Fibroblast of the conjunctiva (primary cell): ENCODE data around the gene CCDC134.

Source experiments
- DNase-seq: peaks from one replicate; pipeline ENCODE4 v3.0.0-alpha.2; 2010; ENCODE audit warnings: low read depth

CCDC134 gene

DNA sequence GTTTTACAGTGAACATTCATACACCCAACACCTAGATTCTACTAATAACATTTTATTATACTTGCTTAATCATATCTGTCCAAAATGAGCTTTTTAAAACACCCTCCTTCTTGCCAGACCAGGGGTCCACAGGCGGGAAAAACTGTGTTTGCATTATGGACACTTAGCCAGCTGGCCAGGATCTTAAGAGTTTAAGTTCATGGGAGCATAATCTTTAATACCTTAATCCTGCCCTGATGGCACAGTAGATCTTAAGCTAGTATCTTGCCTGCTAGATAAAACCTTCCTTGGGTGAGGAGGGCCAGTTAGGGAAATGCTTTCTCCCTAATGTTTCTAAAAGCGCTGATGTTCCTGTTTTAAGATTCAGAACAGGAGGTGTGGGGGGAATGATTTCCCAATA is 13.1 kb upstream of the CCDC134 start:
- DNase-seq = no peak

DNA sequence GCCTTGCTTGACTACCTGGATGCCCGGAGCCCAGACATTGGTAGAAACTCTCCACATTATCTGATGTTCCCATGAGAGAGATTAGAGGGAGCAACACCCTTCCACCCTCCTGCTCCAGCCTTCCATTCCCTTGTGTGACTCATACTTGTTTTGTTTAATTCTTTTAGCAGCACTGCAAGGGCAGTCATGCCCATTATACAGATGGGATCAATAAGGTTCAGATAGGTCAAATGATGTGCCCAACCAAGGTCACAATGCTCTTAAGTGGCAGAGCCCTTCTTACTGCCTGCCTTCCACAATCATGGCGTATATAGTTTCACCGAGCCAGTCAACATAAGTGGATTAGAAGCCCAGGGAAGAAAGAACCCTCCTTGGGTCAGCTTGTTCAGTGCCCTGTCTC is 6.6 kb upstream of the CCDC134 start:
- no peak for DNase-seq

DNA sequence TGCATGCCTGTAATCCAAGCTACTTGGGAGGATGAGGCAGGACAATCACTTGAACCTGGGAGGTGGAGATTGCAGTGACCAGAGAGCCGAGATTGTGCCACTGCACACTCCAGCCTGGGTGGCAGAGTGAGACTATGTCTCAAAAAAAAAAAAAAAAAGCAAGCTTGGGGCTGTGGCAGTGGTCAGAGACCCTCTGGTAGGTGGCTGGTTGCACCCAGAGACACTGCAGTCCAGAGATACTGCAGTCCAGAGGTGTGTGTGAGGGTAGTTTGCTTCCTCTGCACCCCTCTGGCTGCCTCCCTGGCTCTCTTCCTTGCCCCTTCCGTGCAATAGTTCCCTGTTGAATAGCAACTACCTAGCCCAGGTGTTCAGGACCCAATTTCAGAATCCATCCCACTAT is 1.7 kb upstream of the CCDC134 start:
- no peak for DNase-seq

GRCh38 chr22:41799486-41800347 is 762 bp upstream of the CCDC134 start:
- DNase-seq = no peak

- DNase-seq = no peak
Measured at GRCh38 chr22:41801147-41801819, 804 bp downstream of the CCDC134 start.

DNA sequence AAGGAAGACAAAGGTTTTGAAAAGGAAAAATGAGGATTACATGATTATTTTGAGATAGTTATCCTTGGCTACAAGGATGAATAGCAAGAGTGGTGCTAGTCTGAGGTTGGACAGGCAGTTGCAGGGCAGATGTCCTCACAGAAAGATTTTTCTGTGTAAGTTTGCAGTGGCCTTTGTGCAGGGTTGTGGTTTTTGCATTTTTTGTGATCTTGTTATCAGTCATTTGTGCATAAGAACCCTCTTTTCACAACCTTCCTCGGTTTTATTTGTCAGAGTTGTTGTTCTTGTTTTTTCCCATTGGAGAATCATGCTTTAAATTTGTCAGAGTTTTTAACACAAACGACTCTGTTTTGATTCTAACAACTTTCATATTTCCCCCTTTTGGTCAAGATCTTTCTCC is 1.4 kb downstream of the CCDC134 start:
- no peak for DNase-seq

- DNase-seq = no peak
Measured at GRCh38 chr22:41805639-41806038, 5.2 kb downstream of the CCDC134 start.

- DNase-seq = no peak
Measured at GRCh38 chr22:41808400-41808799, 7.9 kb downstream of the CCDC134 start.

DNA sequence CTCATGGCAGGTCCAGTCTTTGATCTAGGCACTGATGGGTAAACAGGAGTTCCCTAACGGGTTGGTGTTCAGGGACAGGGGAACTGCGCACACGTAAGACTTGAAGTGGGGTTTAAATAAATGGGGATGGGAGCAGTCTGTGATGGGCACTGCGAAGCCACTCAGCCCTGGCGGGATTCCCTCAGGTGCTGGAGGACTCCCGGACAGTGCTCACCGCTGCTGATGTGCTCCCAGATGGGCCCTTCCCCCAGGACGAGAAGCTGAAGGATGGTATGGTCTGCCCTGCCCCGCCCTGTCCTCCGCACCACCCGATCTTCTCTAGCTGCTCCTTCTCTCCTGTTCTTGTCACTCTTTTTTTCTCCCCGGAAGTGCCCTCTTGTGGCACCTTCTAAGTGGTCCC is 9.5 kb downstream of the CCDC134 start:
- DNase-seq = no peak

- no peak for DNase-seq
Measured at GRCh38 chr22:41812805-41813545, 12.5 kb downstream of the CCDC134 start.

- no peak for DNase-seq
Measured at GRCh38 chr22:41813726-41814410, 13.4 kb downstream of the CCDC134 start.

DNA sequence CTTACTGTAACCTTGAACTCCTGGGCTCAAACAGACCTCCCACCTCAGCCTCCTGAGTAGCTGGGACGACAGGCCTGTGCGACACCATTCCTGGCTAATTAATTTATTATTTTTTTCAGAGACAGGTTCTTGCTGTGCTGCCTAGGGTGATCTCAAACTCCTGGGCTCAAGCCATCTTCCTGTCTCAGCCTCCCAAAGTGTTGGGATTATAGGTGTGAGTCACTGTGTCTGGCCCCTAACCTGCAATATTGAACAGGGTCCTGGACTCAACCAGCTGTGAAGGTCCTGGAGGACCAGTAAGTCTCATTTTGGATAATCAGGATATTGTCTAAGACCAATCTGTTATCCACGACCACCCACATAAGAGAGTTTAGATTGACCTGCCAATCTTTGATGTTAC is 15.2 kb downstream of the CCDC134 start:
- DNase-seq = no peak

DNA sequence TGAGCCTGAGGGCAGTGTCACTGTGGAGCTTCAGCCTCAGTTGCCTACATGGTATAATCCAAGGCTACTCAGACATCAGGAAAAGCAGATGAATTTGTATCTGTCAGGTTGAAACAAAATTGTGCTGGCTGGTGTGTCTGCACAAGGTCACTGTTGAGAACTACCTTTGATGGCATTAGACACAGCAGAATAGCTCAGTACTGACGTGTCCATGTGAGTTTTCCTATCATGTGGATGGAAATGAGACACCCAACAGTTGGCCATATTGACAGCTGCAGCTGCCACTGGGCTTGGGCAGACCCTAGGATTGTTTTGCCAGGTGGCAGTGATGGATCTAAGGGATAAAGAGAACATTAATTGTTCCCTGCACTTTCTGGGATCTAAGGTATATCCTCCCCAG is 15.8 kb downstream of the CCDC134 start:
- DNase-seq = no peak

DNA sequence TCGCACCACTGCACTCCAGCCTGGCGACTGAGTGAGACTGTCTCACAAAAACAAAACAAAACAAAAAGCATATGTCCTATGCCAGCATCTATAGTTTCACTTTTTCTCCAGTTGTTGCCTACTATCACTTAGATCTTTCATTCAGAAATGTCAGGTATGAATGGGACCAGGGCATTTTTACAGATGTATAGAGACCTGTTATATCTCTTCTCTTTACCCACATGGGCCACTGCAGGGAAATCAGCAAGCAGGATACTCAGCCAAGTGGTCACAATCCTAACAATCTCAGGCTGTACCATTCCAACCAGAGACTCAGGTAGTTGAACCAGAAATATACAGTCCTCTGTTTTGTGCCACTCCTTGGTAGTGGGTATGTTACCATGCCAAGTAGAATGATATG is 16.4 kb downstream of the CCDC134 start:
- no peak for DNase-seq

- no peak for DNase-seq
Measured at GRCh38 chr22:41818011-41818410, 17.5 kb downstream of the CCDC134 start.

GRCh38 chr22:41818596-41818995 is 18.1 kb downstream of the CCDC134 start:
- DNase-seq = no peak

DNA sequence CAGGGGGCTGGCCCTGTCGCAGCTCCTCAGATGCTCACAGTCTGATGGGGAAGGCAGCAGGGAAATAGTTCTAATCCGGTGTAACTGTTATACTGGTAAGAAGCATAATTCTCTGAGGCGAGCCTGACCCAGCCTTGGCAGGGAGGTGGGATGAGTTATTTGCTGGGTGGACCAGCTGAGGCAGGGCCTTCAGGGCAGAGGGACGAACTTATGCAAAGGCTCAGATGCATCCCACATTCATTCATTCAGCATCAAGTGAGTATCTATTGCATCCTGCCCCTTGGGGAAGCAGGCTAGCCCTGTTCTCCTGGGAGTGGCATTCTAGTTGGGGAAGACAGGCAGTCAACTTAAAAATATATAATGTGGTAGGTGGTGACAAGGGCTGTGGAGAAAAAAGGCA is 18.8 kb downstream of the CCDC134 start:
- DNase-seq = no peak

DNA sequence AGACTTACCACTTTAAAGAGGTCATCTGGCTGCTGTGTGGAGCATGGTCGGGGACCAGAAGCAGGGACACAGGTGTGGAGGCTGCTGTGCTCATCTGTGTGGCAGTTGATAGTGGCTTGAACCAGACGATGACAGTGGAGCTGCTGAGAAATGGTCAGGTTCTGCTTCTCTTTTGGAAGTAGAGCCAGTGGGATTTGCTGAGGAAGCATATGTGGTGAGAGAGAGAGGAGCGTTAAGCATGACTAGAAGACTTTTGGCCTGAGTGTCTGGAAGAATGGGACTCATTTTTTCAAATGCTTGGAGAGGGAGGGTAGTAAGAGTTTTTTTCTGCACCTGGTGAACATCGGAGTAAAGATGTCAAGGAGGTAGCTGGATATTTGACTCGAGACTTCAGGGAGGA is 20.0 kb downstream of the CCDC134 start:
- DNase-seq = no peak

- no peak for DNase-seq
Measured at GRCh38 chr22:41821471-41822316, 21.2 kb downstream of the CCDC134 start.

DNA sequence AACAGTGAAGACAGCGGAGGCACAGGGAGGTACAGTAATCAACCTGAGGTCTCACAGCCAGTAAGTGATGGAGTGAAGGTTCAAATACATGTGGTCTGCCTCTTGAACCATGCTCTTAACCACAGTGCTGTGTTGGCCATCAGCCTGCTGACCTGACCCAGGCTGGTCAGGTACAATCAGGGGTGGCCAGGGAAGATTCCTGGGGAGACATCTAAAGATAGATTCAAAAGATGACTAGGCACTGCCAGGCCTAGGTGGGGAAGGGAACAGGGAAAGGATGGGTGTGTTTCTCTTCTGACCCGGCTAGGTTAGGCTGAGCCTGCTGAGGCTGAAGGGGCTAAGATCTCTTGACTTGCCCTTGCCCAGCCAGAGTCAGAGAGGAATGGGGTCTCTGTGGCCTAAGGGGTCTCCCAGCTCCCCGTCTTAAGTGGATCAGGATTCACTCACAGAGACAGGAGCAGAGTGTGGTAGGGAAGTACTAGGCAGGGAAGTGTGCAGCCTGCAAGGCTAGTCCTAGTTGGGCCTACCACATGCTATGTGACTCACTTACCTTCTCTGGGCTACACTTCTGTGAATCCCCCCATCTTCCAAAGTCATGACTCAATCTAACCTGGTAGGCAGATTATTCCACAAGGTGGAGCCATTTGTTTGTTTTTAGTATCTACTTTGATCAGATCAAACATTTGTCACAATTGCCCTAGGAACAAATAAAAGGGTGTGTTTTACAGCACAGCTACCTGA is 22.0 kb downstream of the CCDC134 start:
- peak; percentile 33 for DNase-seq

DNA sequence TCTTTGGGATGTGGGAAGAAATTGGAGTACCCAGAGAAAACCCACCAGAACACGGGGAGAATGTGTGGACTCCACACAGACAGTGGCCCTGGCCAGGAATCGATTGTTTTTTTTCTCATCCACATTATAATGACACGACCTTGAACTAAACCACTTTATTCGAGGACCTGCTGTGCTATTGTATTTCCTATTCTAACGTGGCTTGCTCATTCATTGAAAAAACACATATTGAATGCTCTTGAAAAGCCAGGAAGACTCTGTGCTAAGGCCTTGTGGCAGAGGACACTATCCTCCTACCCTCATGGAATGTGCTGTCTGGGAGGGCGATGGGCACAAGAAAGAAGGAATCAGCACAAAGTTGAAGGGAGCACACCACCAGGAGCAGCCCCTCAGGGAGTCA is 23.3 kb downstream of the CCDC134 start:
- no peak for DNase-seq
